Naive thymus-derived CD4-positive, alpha-beta T cell (primary cell): ENCODE measurements around the gene LRIG2. TPM values are rescaled to one million over a fixed set of nuclear protein-coding genes. Genes with fewer than 3 reads are reported as not detected.

Source experiments
- ATAC-seq: fragments of 150-1000 bp; cut with Tn5 transposase; 2 replicates; pipeline ENCODE4 v1.10.0; 2021; ENCODE audit warnings: mild to moderate bottlenecking, moderate library complexity
- CTCF ChIA-PET: fragments of 350-600 bp; sonication (Branson Sonifier 250); formaldehyde crosslinking; loops from one replicate; lab custom pipeline; 2021; ENCODE audit warnings: antibody characterized with exemption; lab: Charles Lee
- POLR2A ChIA-PET: fragments of 350-600 bp; sonication (Branson Sonifier 250); formaldehyde crosslinking; loops from one replicate; lab custom pipeline; 2021; ENCODE audit warnings: antibody characterized with exemption, inconsistent platforms; lab: Charles Lee
- DNase-seq, 9 donors: peaks; one replicate each; pipeline versions ENCODE4 v3.0.0 to v3.0.0-alpha.2; 2020 to 2022; ENCODE audit warnings: mixed read lengths in 1 of 9
- H3K27ac ChIP-seq: one replicate; pipeline ENCODE4 v1.7.0; 2013; ENCODE audit warnings: mild to moderate bottlenecking, low read depth, low read length, moderate library complexity
- H3K27me3 ChIP-seq, 2 donors: one replicate each; pipeline ENCODE4 v1.7.0; 2013; ENCODE audit warnings: low read length in 2 of 2, mild to moderate bottlenecking in 2 of 2, moderate library complexity in 2 of 2; ENCODE audit not compliant: control insufficient read depth in 2 of 2, insufficient read depth in 2 of 2
- H3K36me3 ChIP-seq, 3 experiments: 1 replicate in 2 of 3; 2 replicates in 1 of 3; pipeline ENCODE4 v1.7.0; 2013; ENCODE audit warnings: low read length in 3 of 3, mild to moderate bottlenecking in 3 of 3, moderate library complexity in 1 of 3; ENCODE audit not compliant: insufficient read depth in 3 of 3, control insufficient read depth in 2 of 3
- H3K4me1 ChIP-seq, 2 donors: one replicate each; pipeline ENCODE4 v1.7.0; 2013; ENCODE audit warnings: low read length in 2 of 2, mild to moderate bottlenecking in 2 of 2, moderate library complexity in 1 of 2; ENCODE audit not compliant: control insufficient read depth in 2 of 2, insufficient read depth in 2 of 2
- H3K4me3 ChIP-seq: 2 replicates; pipeline ENCODE4 v1.7.0; 2013; ENCODE audit warnings: mild to moderate bottlenecking, low read length
- H3K9me3 ChIP-seq, 3 experiments: 1 replicate in 2 of 3; 2 replicates in 1 of 3; pipeline ENCODE4 v1.7.0; 2013; ENCODE audit warnings: low read length in 3 of 3; ENCODE audit not compliant: control insufficient read depth in 2 of 3
- H3K27ac Mint-ChIP-seq, 9 donors: one replicate each; pipeline ENCODE4 v1.8.0; 2020 to 2022; ENCODE audit warnings: mixed read lengths in 9 of 9, mild to moderate bottlenecking in 8 of 9, moderate library complexity in 5 of 9, inconsistent platforms in 2 of 9
- H3K27me3 Mint-ChIP-seq, 5 donors: one replicate each; pipeline ENCODE4 v1.8.0; 2021 to 2022; ENCODE audit warnings: mixed read lengths in 5 of 5, mild to moderate bottlenecking in 1 of 5
- H3K36me3 Mint-ChIP-seq, 5 donors: one replicate each; pipeline ENCODE4 v1.8.0; 2020 to 2022; ENCODE audit warnings: mixed read lengths in 5 of 5, mild to moderate bottlenecking in 3 of 5, inconsistent platforms in 1 of 5
- H3K4me1 Mint-ChIP-seq, 7 donors: one replicate each; pipeline ENCODE4 v1.8.0; 2020 to 2022; ENCODE audit warnings: mixed read lengths in 7 of 7, mild to moderate bottlenecking in 3 of 7, inconsistent platforms in 1 of 7
- H3K4me3 Mint-ChIP-seq, 10 donors: one replicate each; pipeline ENCODE4 v1.8.0; 2020 to 2022; ENCODE audit warnings: mild to moderate bottlenecking in 10 of 10, mixed read lengths in 10 of 10, moderate library complexity in 6 of 10, inconsistent platforms in 2 of 10
- H3K9me3 Mint-ChIP-seq, 11 donors: one replicate each; pipeline ENCODE4 v1.8.0; 2020 to 2022; ENCODE audit warnings: mixed read lengths in 11 of 11, mild to moderate bottlenecking in 4 of 11, inconsistent platforms in 1 of 11, moderate library complexity in 1 of 11
- intact Hi-C, 2 donors: fragments of 100-400 bp; cut with micrococcal nuclease; formaldehyde crosslinking; loops; one replicate each; pipeline ENCODE4 v1.15.1; 2023
- polyA plus RNA-seq, 2 donors: library from polyadenylated mRNA; unstranded; fragments of 300-500 nt; fragmentation: Illumina TruSeq; gene quantifications; one replicate each; pipeline ENCODE4 v1.2.3, GENCODE V29; 2021
- total RNA-seq, 6 experiments: library from RNA in 5 of 6; stranded (reverse) in 5 of 6; gene quantifications; 1 replicate in 5 of 6; 2 replicates in 1 of 6; pipeline ENCODE4 v1.2.3 and lab custom pipeline; 2021 to 2026

LRIG2 gene
- total and polyA plus RNA-seq, 7 experiments from 2014 or later: 2.7 to 27.0 (median 19.0) TPM

- no peaks in the 10 kb centered on the region for H3K4me1 ChIP-seq
- no peaks in the 10 kb centered on the region for H3K27me3 ChIP-seq
- ATAC-seq (no peak), DNase-seq (no peak)
- H3K27ac Mint-ChIP-seq: no peak overlapping the region
- no peaks in the 10 kb centered on the region for H3K9me3 Mint-ChIP-seq
- H3K4me1 Mint-ChIP-seq: peaks cover 5 to 15% (median 7%) of the 10 kb centered on the region in 7 donors
- no peak overlapping the region for H3K4me3 Mint-ChIP-seq
- H3K36me3 ChIP-seq: peaks cover 23 to 77% (median 43%) of the 10 kb centered on the region in 3 experiments
- CTCF ChIA-PET: no interaction called here
- H3K36me3 Mint-ChIP-seq: peaks cover 4 to 46% (median 10%) of the 10 kb centered on the region in 5 donors
- no peak overlapping the region for H3K4me3 ChIP-seq
- H3K9me3 ChIP-seq: no peaks in the 10 kb centered on the region
- POLR2A ChIA-PET: no interaction called here
- intact Hi-C loops: no loop called here
- H3K27me3 Mint-ChIP-seq: no peaks in the 10 kb centered on the region
- no peak overlapping the region for H3K27ac ChIP-seq
These were observed 23.5 kb downstream of the LRIG2 start for GRCh38 chr1:113096493-113096892.

GRCh38 chr1:113101588-113101987 is 28.6 kb downstream of the LRIG2 start:
- H3K9me3 ChIP-seq: no peaks in the 10 kb centered on the region
- POLR2A ChIA-PET: no interaction called here

GRCh38 chr1:113103048-113103447 is 30.1 kb downstream of the LRIG2 start:
- H3K27me3 Mint-ChIP-seq: no peaks in the 10 kb centered on the region
- ATAC-seq: no peak
- DNase-seq: no peak
- CTCF ChIA-PET: no interaction called here
- no peak overlapping the region for H3K4me3 ChIP-seq
- peak overlapping the region in 3 of 9 donors; percentile 28 to 79 (median 55) for H3K27ac Mint-ChIP-seq
- peaks cover 8 to 84% (median 30%) of the 10 kb centered on the region in 3 experiments for H3K36me3 ChIP-seq
- H3K36me3 Mint-ChIP-seq: peaks cover 10 to 52% (median 33%) of the 10 kb centered on the region in 5 donors
- H3K4me1 ChIP-seq: no peaks in the 10 kb centered on the region
- H3K9me3 ChIP-seq: no peaks in the 10 kb centered on the region
- no peaks in the 10 kb centered on the region for H3K4me1 Mint-ChIP-seq
- intact Hi-C loops: no loop called here
- no peak overlapping the region for H3K4me3 Mint-ChIP-seq
- POLR2A ChIA-PET: no interaction called here
- H3K27me3 ChIP-seq: no peaks in the 10 kb centered on the region
- H3K9me3 Mint-ChIP-seq: no peaks in the 10 kb centered on the region
- no peak overlapping the region for H3K27ac ChIP-seq

More at GRCh38 chr1:113101588-113101987, 28.6 kb downstream of the LRIG2 start:
- no peaks in the 10 kb centered on the region for H3K27me3 ChIP-seq
- intact Hi-C loops: no loop called here
- CTCF ChIA-PET: no interaction called here
- H3K4me3 ChIP-seq: no peak overlapping the region
- Mint-ChIP-seq H3K36me3 (peaks cover 5 to 44% (median 23%) of the 10 kb centered on the region in 5 donors), H3K9me3 (no peaks in the 10 kb centered on the region), H3K27me3 (no peaks in the 10 kb centered on the region), H3K27ac (peak overlapping the region in 4 of 9 donors; percentile 9 to 79 (median 35)), H3K4me1 (no peaks in the 10 kb centered on the region), H3K4me3 (no peak overlapping the region)
- no peaks in the 10 kb centered on the region for H3K4me1 ChIP-seq
- ATAC-seq: no peak
- H3K27ac ChIP-seq: no peak overlapping the region
- peaks cover 8 to 86% (median 39%) of the 10 kb centered on the region in 3 experiments for H3K36me3 ChIP-seq
- DNase-seq: no peak

- H3K27me3 ChIP-seq: no peaks in the 10 kb centered on the region
- no peak overlapping the region for H3K27ac ChIP-seq
- Mint-ChIP-seq H3K27me3 (no peaks in the 10 kb centered on the region), H3K4me3 (no peak overlapping the region), H3K36me3 (peaks cover 10 to 48% (median 35%) of the 10 kb centered on the region in 5 donors), H3K4me1 (no peaks in the 10 kb centered on the region), H3K27ac (peak overlapping the region in 4 of 9 donors; percentile 15 to 76 (median 46)), H3K9me3 (no peaks in the 10 kb centered on the region)
- ChIA-PET POLR2A (no interaction called here), CTCF (no interaction called here)
- no peak overlapping the region for H3K4me3 ChIP-seq
- intact Hi-C loops: no loop called here
- no peaks in the 10 kb centered on the region for H3K9me3 ChIP-seq
- no peak for DNase-seq
- peaks cover 8 to 80% (median 30%) of the 10 kb centered on the region in 3 experiments for H3K36me3 ChIP-seq
- H3K4me1 ChIP-seq: no peaks in the 10 kb centered on the region
- no peak for ATAC-seq
These were observed 31.0 kb downstream of the LRIG2 start for GRCh38 chr1:113103977-113104376.

- ChIA-PET CTCF (no interaction called here), POLR2A (no interaction called here)
- Histone ChIP-seq H3K27ac (no peak overlapping the region), H3K27me3 (no peaks in the 10 kb centered on the region), H3K36me3 (peaks cover 23 to 72% (median 30%) of the 10 kb centered on the region in 3 experiments), H3K4me3 (no peak overlapping the region), H3K9me3 (no peaks in the 10 kb centered on the region), H3K4me1 (no peaks in the 10 kb centered on the region)
- no peak overlapping the region for H3K27ac Mint-ChIP-seq
- H3K9me3 Mint-ChIP-seq: no peaks in the 10 kb centered on the region
- DNase-seq (no peak), ATAC-seq (no peak)
- intact Hi-C loops: no loop called here
- no peak overlapping the region for H3K4me3 Mint-ChIP-seq
- H3K4me1 Mint-ChIP-seq: peaks cover 0 to 2% (median 0%) of the 10 kb centered on the region in 7 donors
- no peaks in the 10 kb centered on the region for H3K27me3 Mint-ChIP-seq
- H3K36me3 Mint-ChIP-seq: peaks cover 10 to 52% (median 33%) of the 10 kb centered on the region in 5 donors
These were observed 33.9 kb downstream of the LRIG2 start for GRCh38 chr1:113106910-113107309.

- Histone ChIP-seq H3K36me3 (peaks cover 18 to 77% (median 24%) of the 10 kb centered on the region in 3 experiments), H3K9me3 (no peaks in the 10 kb centered on the region), H3K27ac (no peak overlapping the region), H3K4me3 (no peak overlapping the region), H3K27me3 (no peaks in the 10 kb centered on the region), H3K4me1 (no peaks in the 10 kb centered on the region)
- DNase-seq (no peak), ATAC-seq (no peak)
- Mint-ChIP-seq H3K9me3 (no peaks in the 10 kb centered on the region), H3K36me3 (peaks cover 5 to 49% (median 30%) of the 10 kb centered on the region in 5 donors), H3K4me1 (peaks cover 0 to 2% (median 0%) of the 10 kb centered on the region in 7 donors), H3K27me3 (no peaks in the 10 kb centered on the region), H3K27ac (peak overlapping the region in 1 of 9 donors; percentile 59), H3K4me3 (no peak overlapping the region)
- POLR2A ChIA-PET: no interaction called here
- CTCF ChIA-PET: no interaction called here
- intact Hi-C loops: no loop called here
These were observed 37.0 kb downstream of the LRIG2 start for GRCh38 chr1:113109908-113110554.

GRCh38 chr1:113118266-113118665 is 45.3 kb downstream of the LRIG2 start:
- H3K36me3 Mint-ChIP-seq: peaks cover 9 to 55% (median 33%) of the 10 kb centered on the region in 5 donors
- no peak overlapping the region for H3K4me3 Mint-ChIP-seq
- ChIA-PET CTCF (no interaction called here), POLR2A (no interaction called here)
- DNase-seq (no peak), ATAC-seq (no peak)
- H3K4me1 ChIP-seq: no peaks in the 10 kb centered on the region
- H3K9me3 ChIP-seq: no peaks in the 10 kb centered on the region
- no peak overlapping the region for H3K27ac Mint-ChIP-seq
- H3K27me3 Mint-ChIP-seq: no peaks in the 10 kb centered on the region
- H3K36me3 ChIP-seq: peaks cover 30 to 90% (median 34%) of the 10 kb centered on the region in 3 experiments
- no peak overlapping the region for H3K4me3 ChIP-seq
- intact Hi-C loops: no loop called here
- peaks cover 0 to 5% (median 0%) of the 10 kb centered on the region in 7 donors for H3K4me1 Mint-ChIP-seq
- H3K27me3 ChIP-seq: no peaks in the 10 kb centered on the region
- no peak overlapping the region for H3K27ac ChIP-seq
- no peaks in the 10 kb centered on the region for H3K9me3 Mint-ChIP-seq
